K562 (cell line): Measurements from ENCODE around the gene PELI3. TPM values are rescaled to one million over a fixed set of nuclear protein-coding genes. Genes with fewer than 3 reads are reported as not detected.

Source experiments
- ATF7 ChIP-seq: fragments of 450-650 bp; IDR thresholded peaks from 2 replicates; pipeline ENCODE4 v1.7.1; 2014; ENCODE audit warnings: mild to moderate bottlenecking, moderate library complexity
- BRF1 ChIP-seq: IDR thresholded peaks from 3 replicates; pipeline ENCODE4 v1.6.1; 2011; ENCODE audit warnings: borderline replicate concordance, mild to moderate bottlenecking; ENCODE audit not compliant: insufficient read length; ENCODE audit errors: extremely low read depth
- CEBPG ChIP-seq, 3 experiments: fragments of 200-800 bp in 1 of 3; sonication (Bioruptor generic) in 1 of 3; sonication (generic) in 1 of 3; formaldehyde crosslinking in 1 of 3; IDR thresholded peaks in 2 of 3; conservative IDR thresholded peaks in 1 of 3; 2 replicates each; pipeline versions ENCODE4 v1.6.1 to v1.8.0; 2016 to 2022; ENCODE audit warnings: missing compliant biosample characterization in 2 of 3, missing genetic modification characterization in 2 of 3, mild to moderate bottlenecking in 1 of 3, missing genetic modification reagents in 1 of 3
- MBD1 ChIP-seq: fragments of 250-450 bp; sonication (Bioruptor Pico); IDR thresholded peaks from 2 replicates; pipeline ENCODE4 v1.8.0; 2022; ENCODE audit warnings: inconsistent platforms
- NBN ChIP-seq: fragments of 450-650 bp; IDR thresholded peaks from 2 replicates; pipeline ENCODE4 v1.6.1; 2016; ENCODE audit warnings: low read depth, mild to moderate bottlenecking
- NFXL1 ChIP-seq: fragments of 450-650 bp; formaldehyde crosslinking; IDR thresholded peaks from 2 replicates; pipeline ENCODE4 v1.4.0; 2021; ENCODE audit warnings: mild to moderate bottlenecking
- PATZ1 ChIP-seq: fragments of 250-450 bp; sonication (Bioruptor Pico); IDR thresholded peaks from 2 replicates; pipeline ENCODE4 v1.5.0; 2020; ENCODE audit warnings: mild to moderate bottlenecking, borderline replicate concordance
- TCF3 ChIP-seq: sonication (generic); formaldehyde crosslinking; IDR thresholded peaks from 2 replicates; pipeline ENCODE4 v1.4.0; 2020; ENCODE audit warnings: mild to moderate bottlenecking, missing genetic modification reagents
- TRIM24 ChIP-seq, 2 experiments: fragments of 450-650 bp; IDR thresholded peaks; 2 replicates each; pipeline ENCODE4 v1.6.1; 2016
- ZEB2 ChIP-seq: fragments of 450-650 bp; IDR thresholded peaks from 2 replicates; pipeline ENCODE4 v1.6.1; 2016
- ZNF407 ChIP-seq: fragments of 450-650 bp; IDR thresholded peaks from 2 replicates; pipeline ENCODE4 v1.6.1; 2016; ENCODE audit warnings: low read depth
- polyA plus RNA-seq, 8 experiments: library from polyadenylated mRNA; depleted of rRNA in 4 of 8; stranded (reverse) in 5 of 8; unstranded in 3 of 8; fragments of >200 nt; fragmentation: Nextera tagmentation in 2 of 8; fragmentation: Illumina TruSeq in 1 of 8; extraction: Ambion mirVana in 2 of 8; extraction: Trizol in 1 of 8; gene quantifications; 2 replicates each; pipeline versions ENCODE4 v1.2.1 to v1.2.3, GENCODE V29; 2011 to 2014; ENCODE audit warnings: inconsistent platforms in 1 of 8, missing spikeins in 1 of 8
- total RNA-seq, 7 experiments: library from RNA; depleted of rRNA in 6 of 7; stranded (reverse); fragments of >200 nt in 6 of 7; fragmentation: Illumina TruSeq in 2 of 7; extraction: Trizol in 2 of 7; gene quantifications; 2 replicates each; pipeline versions ENCODE4 v1.2.1 to v1.2.3, GENCODE V29; 2011 to 2021; ENCODE audit warnings: low replicate concordance in 1 of 7

The PELI3 gene
- total and polyA plus RNA-seq, 9 of the 15 experiments (the other 6 are each of a cell fraction or from before 2014, with no cell fraction given): 0.17 to 4.2 (median 1.9) TPM

GRCh38 chr11:66457826-66458225 lies 8.9 kb upstream of the PELI3 start (continued):
- TF ChIP-seq PATZ1 (CRISPR knock-in tag) (no peak), NBN (no peak), CEBPG (CRISPR knock-in tag; IDR thresholded peaks at IDR 0.05) (peak; percentile 83), CEBPG (tag; conservative IDR thresholded peaks at IDR 0.05 in 1 of 2, IDR thresholded peaks at IDR 0.05 in 1 of 2) (peak; percentile 38 to 86; a peak in 2 of 4 replicates), BRF1 (no peak), TCF3 (CRISPR knock-in tag) (no peak), NFXL1 (CRISPR knock-in tag) (no peak), TRIM24 (IDR thresholded peaks at IDR 0.05) (peak in 1 of 2 experiments; percentile 55; a peak in 2 of 4 replicates), ATF7 (peak; percentile 60; the same call in 1 of the 2 replicates), MBD1 (CRISPR knock-in tag) (no peak), ZNF407 (no peak), ZEB2 (0 out of 2 replicates have a peak, but pooled peaks have one; percentile 41)
